ENCODE results near the gene ZRANB2.

Gene ZRANB2

DNA sequence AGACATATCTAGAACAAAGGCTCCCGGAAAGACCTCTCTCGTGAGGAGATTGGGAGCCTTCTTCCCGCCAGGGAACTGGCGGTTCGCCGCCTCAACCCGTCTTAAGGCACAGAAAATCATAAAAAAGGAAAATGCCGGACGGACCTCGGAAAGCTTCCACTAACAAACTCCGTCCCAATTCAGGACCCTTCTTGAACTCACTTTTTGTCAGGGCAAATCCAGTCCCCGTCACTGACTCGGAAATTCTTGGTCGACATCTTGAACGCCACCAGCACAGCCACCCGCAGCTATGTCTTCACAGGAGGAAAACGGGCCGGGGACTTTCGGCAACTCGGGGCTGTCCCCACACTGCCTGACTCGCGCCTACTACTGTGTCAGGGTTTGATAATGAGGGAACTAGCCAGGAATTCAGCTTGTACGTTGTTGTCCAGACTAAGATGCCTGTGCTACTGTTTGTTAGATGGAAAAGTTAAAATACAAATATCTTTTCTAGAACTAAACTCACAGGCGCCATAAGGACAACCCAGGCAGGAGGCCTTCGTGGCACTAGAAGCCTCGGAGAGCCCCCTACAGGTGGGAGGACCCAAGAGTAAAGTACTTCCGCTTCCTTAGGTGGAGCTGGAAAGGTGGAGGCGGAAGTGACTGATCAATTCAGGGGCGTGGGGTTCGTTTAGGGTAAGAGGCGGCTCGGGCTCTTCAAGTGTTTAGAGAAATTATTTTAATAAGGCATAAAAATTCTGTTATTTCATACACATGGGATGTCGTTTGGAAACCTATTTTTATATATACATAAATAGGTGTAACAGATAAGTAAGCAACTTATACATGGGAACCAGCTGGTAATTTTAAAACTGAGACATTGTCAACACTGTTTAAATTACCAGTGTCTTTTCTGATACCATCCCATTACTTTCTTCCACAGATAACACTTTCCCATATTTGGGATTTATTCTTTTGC lies at the start of gene ZRANB2 (continued):
- TF ChIP-seq GLI2 (tag by site-specific recombination; IDR thresholded peaks at IDR 0.05; ENCODE audit: borderline replicate concordance, low read depth) = no peak
- no peak for TF ChIP-seq ZNF311 (tag by site-specific recombination; IDR thresholded peaks at IDR 0.05; ENCODE audit: borderline replicate concordance)
- TF ChIP-seq, protein P1, sequence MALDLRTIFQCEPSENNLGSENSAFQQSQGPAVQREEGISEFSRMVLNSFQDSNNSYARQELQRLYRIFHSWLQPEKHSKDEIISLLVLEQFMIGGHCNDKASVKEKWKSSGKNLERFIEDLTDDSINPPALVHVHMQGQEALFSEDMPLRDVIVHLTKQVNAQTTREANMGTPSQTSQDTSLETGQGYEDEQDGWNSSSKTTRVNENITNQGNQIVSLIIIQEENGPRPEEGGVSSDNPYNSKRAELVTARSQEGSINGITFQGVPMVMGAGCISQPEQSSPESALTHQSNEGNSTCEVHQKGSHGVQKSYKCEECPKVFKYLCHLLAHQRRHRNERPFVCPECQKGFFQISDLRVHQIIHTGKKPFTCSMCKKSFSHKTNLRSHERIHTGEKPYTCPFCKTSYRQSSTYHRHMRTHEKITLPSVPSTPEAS (tag by site-specific recombination; IDR thresholded peaks at IDR 0.05) = no peak
- TF ChIP-seq ZNF391 (tag by site-specific recombination; IDR thresholded peaks at IDR 0.05; ENCODE audit: borderline replicate concordance, low read depth) = no peak
- TF ChIP-seq ZNF354C (tag by site-specific recombination; IDR thresholded peaks at IDR 0.05; ENCODE audit: borderline replicate concordance, low read depth) = no peak
- TF ChIP-seq ZNF792 (tag by site-specific recombination; IDR thresholded peaks at IDR 0.05) = no peak
- peak; percentile 91 for TF ChIP-seq SCRT1 (tag by site-specific recombination; IDR thresholded peaks at IDR 0.05; ENCODE audit: borderline replicate concordance)
- no peak for TF ChIP-seq ZNF23 (tag by site-specific recombination; IDR thresholded peaks at IDR 0.05; ENCODE audit: borderline replicate concordance)
- no peak for TF ChIP-seq ZNF529 (tag by site-specific recombination; IDR thresholded peaks at IDR 0.05; ENCODE audit: insufficient replicate concordance)
- no peak for TF ChIP-seq ZNF350 (tag by site-specific recombination; IDR thresholded peaks at IDR 0.05)
- TF ChIP-seq, protein P2, sequence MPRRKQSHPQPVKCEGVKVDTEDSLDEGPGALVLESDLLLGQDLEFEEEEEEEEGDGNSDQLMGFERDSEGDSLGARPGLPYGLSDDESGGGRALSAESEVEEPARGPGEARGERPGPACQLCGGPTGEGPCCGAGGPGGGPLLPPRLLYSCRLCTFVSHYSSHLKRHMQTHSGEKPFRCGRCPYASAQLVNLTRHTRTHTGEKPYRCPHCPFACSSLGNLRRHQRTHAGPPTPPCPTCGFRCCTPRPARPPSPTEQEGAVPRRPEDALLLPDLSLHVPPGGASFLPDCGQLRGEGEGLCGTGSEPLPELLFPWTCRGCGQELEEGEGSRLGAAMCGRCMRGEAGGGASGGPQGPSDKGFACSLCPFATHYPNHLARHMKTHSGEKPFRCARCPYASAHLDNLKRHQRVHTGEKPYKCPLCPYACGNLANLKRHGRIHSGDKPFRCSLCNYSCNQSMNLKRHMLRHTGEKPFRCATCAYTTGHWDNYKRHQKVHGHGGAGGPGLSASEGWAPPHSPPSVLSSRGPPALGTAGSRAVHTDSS (tag by site-specific recombination; IDR thresholded peaks at IDR 0.05) = no peak
- no peak for TF ChIP-seq ZNF670 (tag by site-specific recombination; IDR thresholded peaks at IDR 0.05; ENCODE audit: low read depth)
- TF ChIP-seq, protein P3, sequence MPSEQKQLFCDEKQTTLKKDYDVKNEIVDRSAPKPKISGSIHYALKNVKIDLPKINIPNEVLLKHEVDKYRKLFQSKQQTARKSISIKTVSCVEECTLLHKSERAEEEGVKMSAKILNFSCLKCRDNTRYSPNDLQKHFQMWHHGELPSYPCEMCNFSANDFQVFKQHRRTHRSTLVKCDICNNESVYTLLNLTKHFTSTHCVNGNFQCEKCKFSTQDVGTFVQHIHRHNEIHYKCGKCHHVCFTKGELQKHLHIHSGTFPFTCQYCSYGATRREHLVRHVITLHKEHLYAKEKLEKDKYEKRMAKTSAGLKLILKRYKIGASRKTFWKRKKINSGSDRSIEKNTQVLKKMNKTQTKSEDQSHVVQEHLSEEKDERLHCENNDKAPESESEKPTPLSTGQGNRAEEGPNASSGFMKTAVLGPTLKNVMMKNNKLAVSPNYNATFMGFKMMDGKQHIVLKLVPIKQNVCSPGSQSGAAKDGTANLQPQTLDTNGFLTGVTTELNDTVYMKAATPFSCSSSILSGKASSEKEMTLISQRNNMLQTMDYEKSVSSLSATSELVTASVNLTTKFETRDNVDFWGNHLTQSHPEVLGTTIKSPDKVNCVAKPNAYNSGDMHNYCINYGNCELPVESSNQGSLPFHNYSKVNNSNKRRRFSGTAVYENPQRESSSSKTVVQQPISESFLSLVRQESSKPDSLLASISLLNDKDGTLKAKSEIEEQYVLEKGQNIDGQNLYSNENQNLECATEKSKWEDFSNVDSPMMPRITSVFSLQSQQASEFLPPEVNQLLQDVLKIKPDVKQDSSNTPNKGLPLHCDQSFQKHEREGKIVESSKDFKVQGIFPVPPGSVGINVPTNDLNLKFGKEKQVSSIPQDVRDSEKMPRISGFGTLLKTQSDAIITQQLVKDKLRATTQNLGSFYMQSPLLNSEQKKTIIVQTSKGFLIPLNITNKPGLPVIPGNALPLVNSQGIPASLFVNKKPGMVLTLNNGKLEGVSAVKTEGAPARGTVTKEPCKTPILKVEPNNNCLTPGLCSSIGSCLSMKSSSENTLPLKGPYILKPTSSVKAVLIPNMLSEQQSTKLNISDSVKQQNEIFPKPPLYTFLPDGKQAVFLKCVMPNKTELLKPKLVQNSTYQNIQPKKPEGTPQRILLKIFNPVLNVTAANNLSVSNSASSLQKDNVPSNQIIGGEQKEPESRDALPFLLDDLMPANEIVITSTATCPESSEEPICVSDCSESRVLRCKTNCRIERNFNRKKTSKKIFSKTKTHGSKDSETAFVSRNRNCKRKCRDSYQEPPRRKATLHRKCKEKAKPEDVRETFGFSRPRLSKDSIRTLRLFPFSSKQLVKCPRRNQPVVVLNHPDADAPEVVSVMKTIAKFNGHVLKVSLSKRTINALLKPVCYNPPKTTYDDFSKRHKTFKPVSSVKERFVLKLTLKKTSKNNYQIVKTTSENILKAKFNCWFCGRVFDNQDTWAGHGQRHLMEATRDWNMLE (tag by site-specific recombination; conservative IDR thresholded peaks at IDR 0.05; ENCODE audit: low read depth) = peak; percentile 99
- TF ChIP-seq ZNF530 (tag by site-specific recombination; IDR thresholded peaks at IDR 0.05; ENCODE audit: low read depth) = no peak
- no peak for TF ChIP-seq BCL11B (tag by site-specific recombination; IDR thresholded peaks at IDR 0.05; ENCODE audit: low read depth)
- TF ChIP-seq, protein P4, sequence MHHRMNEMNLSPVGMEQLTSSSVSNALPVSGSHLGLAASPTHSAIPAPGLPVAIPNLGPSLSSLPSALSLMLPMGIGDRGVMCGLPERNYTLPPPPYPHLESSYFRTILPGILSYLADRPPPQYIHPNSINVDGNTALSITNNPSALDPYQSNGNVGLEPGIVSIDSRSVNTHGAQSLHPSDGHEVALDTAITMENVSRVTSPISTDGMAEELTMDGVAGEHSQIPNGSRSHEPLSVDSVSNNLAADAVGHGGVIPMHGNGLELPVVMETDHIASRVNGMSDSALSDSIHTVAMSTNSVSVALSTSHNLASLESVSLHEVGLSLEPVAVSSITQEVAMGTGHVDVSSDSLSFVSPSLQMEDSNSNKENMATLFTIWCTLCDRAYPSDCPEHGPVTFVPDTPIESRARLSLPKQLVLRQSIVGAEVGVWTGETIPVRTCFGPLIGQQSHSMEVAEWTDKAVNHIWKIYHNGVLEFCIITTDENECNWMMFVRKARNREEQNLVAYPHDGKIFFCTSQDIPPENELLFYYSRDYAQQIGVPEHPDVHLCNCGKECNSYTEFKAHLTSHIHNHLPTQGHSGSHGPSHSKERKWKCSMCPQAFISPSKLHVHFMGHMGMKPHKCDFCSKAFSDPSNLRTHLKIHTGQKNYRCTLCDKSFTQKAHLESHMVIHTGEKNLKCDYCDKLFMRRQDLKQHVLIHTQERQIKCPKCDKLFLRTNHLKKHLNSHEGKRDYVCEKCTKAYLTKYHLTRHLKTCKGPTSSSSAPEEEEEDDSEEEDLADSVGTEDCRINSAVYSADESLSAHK (tag by site-specific recombination; IDR thresholded peaks at IDR 0.05) = no peak
- TF ChIP-seq, protein P5, sequence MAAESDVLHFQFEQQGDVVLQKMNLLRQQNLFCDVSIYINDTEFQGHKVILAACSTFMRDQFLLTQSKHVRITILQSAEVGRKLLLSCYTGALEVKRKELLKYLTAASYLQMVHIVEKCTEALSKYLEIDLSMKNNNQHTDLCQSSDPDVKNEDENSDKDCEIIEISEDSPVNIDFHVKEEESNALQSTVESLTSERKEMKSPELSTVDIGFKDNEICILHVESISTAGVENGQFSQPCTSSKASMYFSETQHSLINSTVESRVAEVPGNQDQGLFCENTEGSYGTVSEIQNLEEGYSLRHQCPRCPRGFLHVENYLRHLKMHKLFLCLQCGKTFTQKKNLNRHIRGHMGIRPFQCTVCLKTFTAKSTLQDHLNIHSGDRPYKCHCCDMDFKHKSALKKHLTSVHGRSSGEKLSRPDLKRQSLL (tag by site-specific recombination; IDR thresholded peaks at IDR 0.05) = no peak
- no peak for TF ChIP-seq GFI1B (tag by site-specific recombination; IDR thresholded peaks at IDR 0.05)
- TF ChIP-seq ZNF707 (tag by site-specific recombination; IDR thresholded peaks at IDR 0.05) = no peak
- TF ChIP-seq ZNF274 (IDR thresholded peaks at IDR 0.05; ENCODE audit: low read length) = no peak
- TF ChIP-seq ZNF274 (tag by site-specific recombination; IDR thresholded peaks at IDR 0.05; ENCODE audit: borderline replicate concordance) = no peak
- peak; percentile 76; the same call in 1 of the 2 replicates for TF ChIP-seq SP7 (tag by site-specific recombination; IDR thresholded peaks at IDR 0.05)
- TF ChIP-seq ZNF837 (tag by site-specific recombination; IDR thresholded peaks at IDR 0.05) = no peak
- no peak for TF ChIP-seq ZNF433 (tag by site-specific recombination; IDR thresholded peaks at IDR 0.05; ENCODE audit: low read depth)
- no peak for TF ChIP-seq KLF9 (tag by site-specific recombination; IDR thresholded peaks at IDR 0.05; ENCODE audit: low read depth)
- TF ChIP-seq ZNF558 (tag by site-specific recombination; IDR thresholded peaks at IDR 0.05) = no peak
- TF ChIP-seq, protein P6, sequence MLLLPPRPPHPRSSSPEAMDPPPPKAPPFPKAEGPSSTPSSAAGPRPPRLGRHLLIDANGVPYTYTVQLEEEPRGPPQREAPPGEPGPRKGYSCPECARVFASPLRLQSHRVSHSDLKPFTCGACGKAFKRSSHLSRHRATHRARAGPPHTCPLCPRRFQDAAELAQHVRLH (tag by site-specific recombination; IDR thresholded peaks at IDR 0.05) = peak; percentile 18; the same call in 1 of the 2 replicates
